Lower leg skin (tissue), 4 donors: ENCODE results near the gene TULP4. TPM values are rescaled to one million over a fixed set of nuclear protein-coding genes. Genes with fewer than 3 reads are reported as not detected.

Source experiments
- DNase-seq, 2 donors: peaks; one replicate each; pipeline ENCODE4 v3.0.0-alpha.2; 2019; ENCODE audit warnings: low spot score in 2 of 2
- H3K4me3 ChIP-seq: fragments of 200-600 bp; sonication (generic); 2 replicates; pipeline ENCODE4 v1.5.1; 2017; ENCODE audit warnings: mild to moderate bottlenecking, low read depth; ENCODE audit not compliant: poor library complexity, severe bottlenecking
- CTCF ChIP-seq, 3 donors: fragments of 450-650 bp; IDR thresholded peaks; one replicate each; pipeline ENCODE4 v1.5.1; 2016; ENCODE audit warnings: antibody characterized with exemption in 3 of 3, mild to moderate bottlenecking in 3 of 3, moderate library complexity in 2 of 3
- POLR2A ChIP-seq, 2 donors: fragments of 450-650 bp; IDR thresholded peaks; one replicate each; pipeline ENCODE4 v1.6.1; 2016 to 2017; ENCODE audit warnings: antibody characterized with exemption in 2 of 2, mild to moderate bottlenecking in 1 of 2, moderate library complexity in 1 of 2
- WGBS, 2 donors: methylation state at CpG; one replicate each; pipeline ENCODE4 v1.1.5; 2018; 5-methylcytosine and 5-hydroxymethylcytosine counted together
- intact Hi-C: fragments of 100-400 bp; cut with DNase I; formaldehyde crosslinking; loops from one replicate; pipeline ENCODE4 v1.15.0; 2023; ENCODE audit warnings: low total_unique reads
- total RNA-seq, 4 donors: library from RNA; depleted of rRNA; stranded (reverse); fragments of >200 nt; gene quantifications; one replicate each; pipeline ENCODE4 v1.1.0, GENCODE V29; 2016

TULP4 gene
- total RNA-seq, 4 donors from 2014 or later: 141 to 198 (median 148) TPM

DNA sequence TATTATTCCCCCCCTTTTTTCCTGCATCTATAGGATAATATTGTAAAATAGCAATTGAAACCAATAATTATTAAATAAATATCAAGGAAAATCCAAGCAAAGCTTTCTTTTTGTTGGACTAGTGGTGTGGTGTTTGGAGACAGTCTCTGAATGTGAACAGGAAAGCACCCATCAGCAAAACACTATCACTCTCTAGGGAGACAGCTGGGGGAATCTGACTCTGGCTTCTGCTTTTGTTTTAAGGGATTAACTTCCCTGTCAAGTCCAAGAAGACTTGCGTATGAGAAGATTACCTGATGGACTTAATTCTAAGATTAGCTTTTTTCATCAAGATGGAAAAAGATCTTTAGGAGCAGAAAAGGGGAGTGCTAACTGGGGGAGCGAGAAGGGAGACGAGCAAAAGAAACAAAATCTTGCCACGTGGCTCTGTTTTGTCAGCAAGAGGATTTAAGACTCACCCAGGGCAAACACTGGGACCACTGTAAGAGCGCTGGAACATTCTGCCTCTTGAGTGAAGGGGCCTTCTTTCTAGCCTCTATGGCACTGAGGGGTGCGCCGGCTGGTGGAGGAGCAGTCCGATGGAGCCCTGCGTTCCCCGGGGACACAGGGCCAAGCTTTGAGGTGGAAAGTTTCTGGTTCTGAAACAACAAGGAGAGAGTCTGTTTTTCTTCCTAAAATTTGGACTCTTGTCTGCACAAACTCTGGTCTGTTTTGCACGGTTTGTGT lies 570 bp downstream of the TULP4 start:
- DNase-seq: no peak
- H3K4me3 ChIP-seq: no peak overlapping the region
- no peak for TF ChIP-seq POLR2A (IDR thresholded peaks at IDR 0.05)
- TF ChIP-seq CTCF (IDR thresholded peaks at IDR 0.05): no peak
- intact Hi-C loops: no loop called here
- 95 to 96% methylated on average over 11 of the region's 11 CpGs for WGBS, 2 donors

GRCh38 chr6:158313989-158314388 lies 1.7 kb downstream of the TULP4 start:
- no peak overlapping the region for H3K4me3 ChIP-seq
- TF ChIP-seq CTCF (IDR thresholded peaks at IDR 0.05): no peak
- TF ChIP-seq POLR2A (IDR thresholded peaks at IDR 0.05): no peak
- intact Hi-C loops: no loop called here
- no peak for DNase-seq
- WGBS, 2 donors: 81 to 83% methylated on average over 9 of the region's 9 CpGs

- H3K4me3 ChIP-seq: no peak overlapping the region
- TF ChIP-seq CTCF (IDR thresholded peaks at IDR 0.05) (no peak), POLR2A (IDR thresholded peaks at IDR 0.05) (no peak)
- DNase-seq: no peak
- 95 to 97% methylated on average over 3 of the region's 3 CpGs for WGBS, 2 donors
- intact Hi-C loops: no loop called here
These were observed 2.5 kb downstream of the TULP4 start for GRCh38 chr6:158314737-158315136.

DNA sequence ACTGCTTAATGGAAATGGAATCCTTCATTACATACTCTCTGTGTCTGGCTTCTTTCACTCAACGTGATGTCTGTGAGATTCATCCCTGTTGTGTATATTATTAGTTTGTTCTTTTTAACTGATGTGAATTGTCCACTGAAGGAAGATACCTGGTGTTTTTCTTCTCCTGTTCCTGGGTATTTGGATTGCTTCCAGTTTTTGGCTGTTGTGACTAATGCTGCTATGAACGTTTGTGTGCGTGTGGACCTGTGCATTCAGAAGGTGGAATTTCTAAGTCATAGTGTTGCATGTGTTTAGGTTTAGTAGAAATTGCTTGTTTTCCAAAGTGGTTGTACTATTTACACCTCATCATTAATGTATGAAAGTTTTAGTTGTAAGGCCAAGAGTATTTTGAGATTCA lies 3.8 kb downstream of the TULP4 start:
- intact Hi-C loops: no loop called here
- 56 to 59% methylated on average over 3 of the region's 3 CpGs for WGBS, 2 donors
- DNase-seq: no peak
- no peak overlapping the region for H3K4me3 ChIP-seq
- TF ChIP-seq CTCF (IDR thresholded peaks at IDR 0.05) (no peak), POLR2A (IDR thresholded peaks at IDR 0.05) (no peak)

- no peak for DNase-seq
- no peak for TF ChIP-seq POLR2A (IDR thresholded peaks at IDR 0.05)
- TF ChIP-seq CTCF (IDR thresholded peaks at IDR 0.05): no peak
- no peak overlapping the region for H3K4me3 ChIP-seq
- intact Hi-C loops: no loop called here
These were observed 9.7 kb downstream of the TULP4 start for GRCh38 chr6:158321960-158322359.

- no peak overlapping the region for H3K4me3 ChIP-seq
- intact Hi-C loops: no loop called here
- no peak for DNase-seq
- no peak for TF ChIP-seq POLR2A (IDR thresholded peaks at IDR 0.05)
- TF ChIP-seq CTCF (IDR thresholded peaks at IDR 0.05): no peak
These were observed 10.1 kb downstream of the TULP4 start for GRCh38 chr6:158322400-158322723.
